ENCODE measurements around the gene DEXI. TPM values are rescaled to one million over a fixed set of nuclear protein-coding genes. Genes with fewer than 3 reads are reported as not detected.

The DEXI gene
- total RNA-seq, 1 donor from 2014 or later, result 35.8 TPM

GRCh38 chr16:10964891-10965326 lies 22.6 kb upstream of the DEXI start:
- no peak overlapping the region for H3K4me3 Mint-ChIP-seq (ENCODE audit: unreplicated experiment)
- peaks cover 7% of the 10 kb centered on the region for H3K4me1 Mint-ChIP-seq (ENCODE audit: unreplicated experiment)
- H3K27ac Mint-ChIP-seq (ENCODE audit: unreplicated experiment), result no peak overlapping the region
- H3K27me3 Mint-ChIP-seq (ENCODE audit: unreplicated experiment), result no peaks in the 10 kb centered on the region
- H3K36me3 Mint-ChIP-seq (ENCODE audit: unreplicated experiment), result peaks cover 19% of the 10 kb centered on the region
- H3K9me3 Mint-ChIP-seq (ENCODE audit: unreplicated experiment), result no peaks in the 10 kb centered on the region
- TF ChIP-seq CTCF (IDR thresholded peaks at IDR 0.05), result no peak
- no peak for DNase-seq (ENCODE audit: extremely low spot score, unreplicated experiment)

- Mint-ChIP-seq H3K9me3 (ENCODE audit: unreplicated experiment) (no peaks in the 10 kb centered on the region), H3K27me3 (ENCODE audit: unreplicated experiment) (no peaks in the 10 kb centered on the region), H3K4me1 (ENCODE audit: unreplicated experiment) (peaks cover 7% of the 10 kb centered on the region), H3K4me3 (ENCODE audit: unreplicated experiment) (no peak overlapping the region), H3K36me3 (ENCODE audit: unreplicated experiment) (peaks cover 19% of the 10 kb centered on the region), H3K27ac (ENCODE audit: unreplicated experiment) (no peak overlapping the region)
- peak; percentile 94 for DNase-seq (ENCODE audit: extremely low spot score, unreplicated experiment)
- TF ChIP-seq CTCF (IDR thresholded peaks at IDR 0.05), result peak; percentile 96
Measured at GRCh38 chr16:10964039-10964890, 22.0 kb upstream of the DEXI start.

- H3K36me3 Mint-ChIP-seq (ENCODE audit: unreplicated experiment), result peaks cover 19% of the 10 kb centered on the region
- peaks cover 14% of the 10 kb centered on the region for H3K4me1 Mint-ChIP-seq (ENCODE audit: unreplicated experiment)
- no peaks in the 10 kb centered on the region for H3K9me3 Mint-ChIP-seq (ENCODE audit: unreplicated experiment)
- H3K27ac Mint-ChIP-seq (ENCODE audit: unreplicated experiment), result no peak overlapping the region
- no peaks in the 10 kb centered on the region for H3K27me3 Mint-ChIP-seq (ENCODE audit: unreplicated experiment)
- no peak for DNase-seq (ENCODE audit: extremely low spot score, unreplicated experiment)
- TF ChIP-seq CTCF (IDR thresholded peaks at IDR 0.05), result no peak
- no peak overlapping the region for H3K4me3 Mint-ChIP-seq (ENCODE audit: unreplicated experiment)
Measured at GRCh38 chr16:10961231-10961630, 19.0 kb upstream of the DEXI start.

GRCh38 chr16:10959161-10959560 lies 16.9 kb upstream of the DEXI start:
- Mint-ChIP-seq H3K27me3 (ENCODE audit: unreplicated experiment) (no peaks in the 10 kb centered on the region), H3K4me1 (ENCODE audit: unreplicated experiment) (peaks cover 17% of the 10 kb centered on the region), H3K4me3 (ENCODE audit: unreplicated experiment) (no peak overlapping the region), H3K36me3 (ENCODE audit: unreplicated experiment) (peaks cover 19% of the 10 kb centered on the region), H3K27ac (ENCODE audit: unreplicated experiment) (no peak overlapping the region), H3K9me3 (ENCODE audit: unreplicated experiment) (no peaks in the 10 kb centered on the region)
- no peak for DNase-seq (ENCODE audit: extremely low spot score, unreplicated experiment)
- no peak for TF ChIP-seq CTCF (IDR thresholded peaks at IDR 0.05)

GRCh38 chr16:10957771-10958482 lies 15.7 kb upstream of the DEXI start:
- DNase-seq (ENCODE audit: extremely low spot score, unreplicated experiment), result no peak
- Mint-ChIP-seq H3K27ac (ENCODE audit: unreplicated experiment) (no peak overlapping the region), H3K27me3 (ENCODE audit: unreplicated experiment) (no peaks in the 10 kb centered on the region), H3K4me1 (ENCODE audit: unreplicated experiment) (peaks cover 15% of the 10 kb centered on the region), H3K4me3 (ENCODE audit: unreplicated experiment) (no peak overlapping the region), H3K36me3 (ENCODE audit: unreplicated experiment) (peaks cover 8% of the 10 kb centered on the region), H3K9me3 (ENCODE audit: unreplicated experiment) (no peaks in the 10 kb centered on the region)
- TF ChIP-seq CTCF (IDR thresholded peaks at IDR 0.05), result no peak
